Brain microvascular endothelial cell (primary cell): ENCODE data around the gene PSMG4.

ENCODE experiments used
- DNase-seq: peaks from one replicate; pipeline ENCODE4 v3.0.0-alpha.2; 2020
- H3K27ac ChIP-seq: fragments of 250-450 bp; sonication (Bioruptor Pico); 2 replicates; pipeline ENCODE4 v1.5.1; 2020; ENCODE audit warnings: mild to moderate bottlenecking, moderate library complexity
- H3K27me3 ChIP-seq: fragments of 250-450 bp; sonication (Bioruptor Pico); replicated peaks from 2 replicates; pipeline ENCODE4 v1.5.1; 2020; ENCODE audit warnings: mild to moderate bottlenecking
- H3K36me3 ChIP-seq: fragments of 250-450 bp; sonication (Bioruptor Pico); replicated peaks from 2 replicates; pipeline ENCODE4 v1.5.1; 2020; ENCODE audit warnings: mild to moderate bottlenecking
- H3K4me3 ChIP-seq: 2 replicates; pipeline ENCODE4 v1.5.1; 2011; ENCODE audit warnings: low read depth, mild to moderate bottlenecking, control low read depth, low read length, moderate library complexity
- in situ Hi-C: cut with HindIII; loops from 2 replicates; pipeline ENCODE4 v1.10.0; 2017; ENCODE audit warnings: low sequenced_read_pairs, low pct_ligation_motif_present
- TF ChIP-seq, protein P1 (sequence below): IDR thresholded peaks from 2 replicates; pipeline ENCODE4 v1.5.1; 2011; ENCODE audit warnings: low read depth, mild to moderate bottlenecking, moderate library complexity, low read length, control low read depth, inconsistent platforms; ENCODE audit errors: missing control alignments

PSMG4 gene

DNA sequence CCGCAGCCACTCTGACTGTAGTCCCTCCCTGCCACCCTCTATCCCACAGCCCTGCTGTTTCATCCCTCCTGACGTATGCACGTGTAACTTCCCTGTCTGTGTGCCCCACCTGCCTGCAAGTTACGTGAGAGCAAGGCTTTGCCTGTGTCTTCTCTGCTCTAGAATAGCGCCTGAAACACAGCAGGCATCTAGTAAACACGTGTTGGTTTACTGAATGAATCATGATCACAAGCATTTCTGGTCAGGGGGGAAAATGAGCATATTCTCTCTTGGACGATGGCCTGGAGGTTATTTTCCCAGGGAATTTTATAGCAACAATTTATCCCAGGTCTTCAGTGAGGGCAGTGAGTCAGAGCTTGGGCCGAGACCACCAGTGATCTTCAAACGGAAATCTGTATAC is 38.3 kb downstream of the PSMG4 start:
- no peaks in the 10 kb centered on the region for H3K36me3 ChIP-seq
- H3K27me3 ChIP-seq: no peaks in the 10 kb centered on the region
- peak; percentile 51 for DNase-seq
- no peak overlapping the region for H3K27ac ChIP-seq
- TF ChIP-seq, protein P1, sequence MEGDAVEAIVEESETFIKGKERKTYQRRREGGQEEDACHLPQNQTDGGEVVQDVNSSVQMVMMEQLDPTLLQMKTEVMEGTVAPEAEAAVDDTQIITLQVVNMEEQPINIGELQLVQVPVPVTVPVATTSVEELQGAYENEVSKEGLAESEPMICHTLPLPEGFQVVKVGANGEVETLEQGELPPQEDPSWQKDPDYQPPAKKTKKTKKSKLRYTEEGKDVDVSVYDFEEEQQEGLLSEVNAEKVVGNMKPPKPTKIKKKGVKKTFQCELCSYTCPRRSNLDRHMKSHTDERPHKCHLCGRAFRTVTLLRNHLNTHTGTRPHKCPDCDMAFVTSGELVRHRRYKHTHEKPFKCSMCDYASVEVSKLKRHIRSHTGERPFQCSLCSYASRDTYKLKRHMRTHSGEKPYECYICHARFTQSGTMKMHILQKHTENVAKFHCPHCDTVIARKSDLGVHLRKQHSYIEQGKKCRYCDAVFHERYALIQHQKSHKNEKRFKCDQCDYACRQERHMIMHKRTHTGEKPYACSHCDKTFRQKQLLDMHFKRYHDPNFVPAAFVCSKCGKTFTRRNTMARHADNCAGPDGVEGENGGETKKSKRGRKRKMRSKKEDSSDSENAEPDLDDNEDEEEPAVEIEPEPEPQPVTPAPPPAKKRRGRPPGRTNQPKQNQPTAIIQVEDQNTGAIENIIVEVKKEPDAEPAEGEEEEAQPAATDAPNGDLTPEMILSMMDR: no peak
- no peak overlapping the region for H3K4me3 ChIP-seq
- in situ Hi-C loops: no loop called here

DNA sequence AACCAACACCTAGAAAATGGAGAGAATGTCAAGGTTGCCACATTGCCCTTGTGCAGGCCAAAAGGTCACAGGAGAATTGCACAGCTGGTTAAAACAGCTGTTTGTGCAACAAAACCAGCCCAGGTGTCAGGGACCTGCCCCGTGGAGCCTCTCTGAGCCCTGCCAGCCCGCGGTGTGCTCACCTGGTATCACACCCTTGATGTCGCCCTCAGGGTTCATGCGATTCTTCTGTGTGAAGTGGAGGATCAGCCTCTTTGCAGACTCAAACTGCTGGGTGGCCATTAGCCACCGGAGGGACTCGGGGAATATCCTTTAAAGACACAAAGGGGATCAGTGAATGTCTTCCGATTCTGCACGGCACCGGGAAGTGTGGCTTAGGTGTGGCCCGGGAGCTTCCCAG is 39.2 kb downstream of the PSMG4 start:
- in situ Hi-C loops: no loop called here
- TF ChIP-seq, protein P1: peak; percentile 4
- no peak overlapping the region for H3K27ac ChIP-seq
- H3K36me3 ChIP-seq: no peaks in the 10 kb centered on the region
- no peaks in the 10 kb centered on the region for H3K27me3 ChIP-seq
- H3K4me3 ChIP-seq: no peak overlapping the region
- DNase-seq: no peak

DNA sequence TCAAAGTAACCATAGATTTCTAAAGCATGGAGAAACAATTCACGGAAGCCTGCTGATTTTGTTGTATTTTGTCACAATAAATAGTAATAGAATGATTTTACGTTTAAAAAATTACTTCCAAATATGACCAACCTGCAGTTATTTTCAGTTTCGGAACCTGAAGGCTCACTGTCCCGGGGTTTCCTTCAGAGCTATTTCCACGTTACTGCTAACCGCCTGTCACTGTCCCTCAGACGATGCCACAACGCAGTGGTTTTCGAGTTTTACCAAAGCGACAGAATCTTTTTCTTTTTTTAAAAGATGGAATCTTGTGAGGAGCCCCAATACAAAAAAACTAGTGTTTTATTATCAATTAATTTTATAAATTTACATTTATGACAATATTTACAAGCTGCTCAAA is 40.5 kb downstream of the PSMG4 start:
- Histone ChIP-seq H3K36me3 (no peaks in the 10 kb centered on the region), H3K27ac (no peak overlapping the region), H3K4me3 (no peak overlapping the region), H3K27me3 (no peaks in the 10 kb centered on the region)
- TF ChIP-seq, protein P1: no peak
- no peak for DNase-seq
- in situ Hi-C loops: no loop called here

DNA sequence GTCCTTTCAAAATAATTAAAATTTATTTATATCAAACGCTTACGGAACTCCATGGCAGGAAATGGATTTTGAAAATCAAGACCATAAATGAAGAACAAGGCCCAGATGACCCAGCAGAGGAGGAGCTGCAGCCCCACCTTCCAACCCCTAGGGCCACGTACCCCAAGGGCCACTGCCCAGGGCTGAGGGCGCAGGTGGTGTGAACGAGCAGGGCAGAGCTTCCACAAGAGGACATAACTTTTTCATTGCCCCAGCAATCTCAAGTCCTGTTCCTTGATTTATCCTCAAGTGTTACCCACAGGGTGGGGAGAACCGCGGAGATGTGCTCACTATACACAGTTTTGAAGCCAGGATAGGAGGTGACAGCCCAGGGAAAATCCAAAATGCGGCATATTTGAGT is 42.8 kb downstream of the PSMG4 start:
- TF ChIP-seq, protein P1: no peak
- in situ Hi-C loops: no loop called here
- no peaks in the 10 kb centered on the region for H3K27me3 ChIP-seq
- no peak overlapping the region for H3K4me3 ChIP-seq
- no peak overlapping the region for H3K27ac ChIP-seq
- no peaks in the 10 kb centered on the region for H3K36me3 ChIP-seq
- DNase-seq: no peak

DNA sequence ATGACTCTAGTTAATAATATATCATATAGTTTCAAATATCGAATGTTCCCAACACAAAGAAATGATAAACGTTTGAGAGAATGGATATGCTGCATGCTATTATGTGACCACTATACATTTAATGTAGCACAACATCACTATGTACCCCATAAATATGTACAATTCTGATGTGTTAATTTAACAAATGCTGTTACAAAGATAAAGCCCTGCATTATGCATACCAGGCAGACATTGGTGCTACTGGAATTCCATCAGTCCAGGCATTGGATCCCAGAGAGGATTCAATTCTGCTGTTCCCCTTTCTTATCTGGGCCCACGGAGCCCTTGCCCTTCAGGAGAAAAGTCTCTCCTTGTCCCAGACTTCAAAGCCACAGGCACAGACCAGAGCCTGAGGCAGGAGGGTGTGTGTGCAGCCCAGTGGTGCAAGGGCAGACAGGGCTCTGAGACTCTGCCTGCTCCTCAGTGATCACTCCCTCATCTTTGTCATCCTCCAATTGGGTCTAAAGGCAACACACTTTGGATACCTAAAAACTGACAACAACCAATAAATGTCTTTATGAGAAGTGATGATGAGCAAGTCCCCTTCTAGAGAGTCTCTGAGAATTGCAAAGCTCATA is 45.2 kb downstream of the PSMG4 start:
- Histone ChIP-seq H3K36me3 (no peaks in the 10 kb centered on the region), H3K27ac (no peak overlapping the region), H3K27me3 (no peaks in the 10 kb centered on the region), H3K4me3 (no peak overlapping the region)
- TF ChIP-seq, protein P1: no peak
- in situ Hi-C loops: no loop called here
- no peak for DNase-seq
